GM18951 (cell line): Measurements from ENCODE around the gene CCDC28A.

ENCODE experiments used
- POLR2A ChIP-seq: IDR thresholded peaks from 4 replicates; pipeline ENCODE4 v1.6.1; 2011; ENCODE audit warnings: mild to moderate bottlenecking; ENCODE audit not compliant: insufficient read length, insufficient read depth; ENCODE audit errors: extremely low read depth
- in situ Hi-C: fragments of 300-500 bp; cut with MboI; formaldehyde crosslinking; loops from one replicate; pipeline ENCODE4 v1.12.0; 2022; ENCODE audit warnings: low sequenced_read_pairs, mixed read lengths, inconsistent platforms; ENCODE audit not compliant: unreplicated experiment

The CCDC28A gene

GRCh38 chr6:138774370-138774769 lies 801 bp downstream of the CCDC28A start:
- no peak for TF ChIP-seq POLR2A
- in situ Hi-C loops = no loop called here

- in situ Hi-C loops = no loop called here
- no peak for TF ChIP-seq POLR2A
These were observed 3.1 kb downstream of the CCDC28A start for GRCh38 chr6:138776659-138777058.

- TF ChIP-seq POLR2A = no peak
- in situ Hi-C loops = no loop called here
These were observed 4.8 kb downstream of the CCDC28A start for GRCh38 chr6:138778331-138778730.

GRCh38 chr6:138782243-138782642 lies 8.7 kb downstream of the CCDC28A start:
- in situ Hi-C loops = no loop called here
- no peak for TF ChIP-seq POLR2A

- in situ Hi-C loops = no loop called here
- no peak for TF ChIP-seq POLR2A
These were observed 11.5 kb downstream of the CCDC28A start for GRCh38 chr6:138785079-138785478.

- in situ Hi-C loops = no loop called here
- no peak for TF ChIP-seq POLR2A
These were observed 12.4 kb downstream of the CCDC28A start for GRCh38 chr6:138785980-138786379.

GRCh38 chr6:138787138-138787537 lies 13.6 kb downstream of the CCDC28A start:
- no peak for TF ChIP-seq POLR2A
- in situ Hi-C loops = no loop called here

GRCh38 chr6:138795809-138796603 lies 22.4 kb downstream of the CCDC28A start, which contains the start of gene ECT2L:
Gene ECT2L (plus strand): TSS chr6:138796087. CDS start chr6:138813275, 17,188 bp downstream.
- in situ Hi-C loops = no loop called here
- TF ChIP-seq POLR2A = no peak

GRCh38 chr6:138796771-138797170 lies 23.2 kb downstream of the CCDC28A start:
- in situ Hi-C loops = no loop called here
- TF ChIP-seq POLR2A = no peak

GRCh38 chr6:138797806-138798446 lies 24.4 kb downstream of the CCDC28A start:
- TF ChIP-seq POLR2A = no peak
- in situ Hi-C loops = no loop called here

- in situ Hi-C loops = loop anchor here (25.0 kb wide), 2 partner anchors 312 to 412 kb away; no protein-coding TSS in a partner anchor
These were observed 27.0 kb downstream of the CCDC28A start for GRCh38 chr6:138800377-138801150.

GRCh38 chr6:138803331-138803730 lies 29.8 kb downstream of the CCDC28A start:
- in situ Hi-C loops = loop anchor here (25.0 kb wide), 2 partner anchors 309 to 409 kb away; no protein-coding TSS in a partner anchor
- no peak for TF ChIP-seq POLR2A

More at GRCh38 chr6:138800377-138801150, 27.0 kb downstream of the CCDC28A start:
- TF ChIP-seq POLR2A = no peak

GRCh38 chr6:138803861-138804260 lies 30.3 kb downstream of the CCDC28A start:
- in situ Hi-C loops = loop anchor here (25.0 kb wide), 2 partner anchors 308 to 408 kb away; no protein-coding TSS in a partner anchor
- TF ChIP-seq POLR2A = no peak
